Testis (tissue), 2 donors: ENCODE data around the gene ABHD16A.

Experiments used
- POLR2A ChIP-seq: fragments of 450-650 bp; IDR thresholded peaks from one replicate; pipeline ENCODE4 v1.6.1; 2017; ENCODE audit warnings: antibody characterized with exemption, mild to moderate bottlenecking, moderate library complexity
- TF ChIP-seq, protein P1 (sequence below), 3 experiments: fragments of 450-650 bp in 2 of 3; fragments of 200-600 bp in 1 of 3; sonication (generic) in 1 of 3; IDR thresholded peaks; one replicate each; pipeline ENCODE4 v1.5.1; 2016 to 2019; ENCODE audit warnings: antibody characterized with exemption in 3 of 3, mild to moderate bottlenecking in 2 of 3, moderate library complexity in 1 of 3

DNA sequence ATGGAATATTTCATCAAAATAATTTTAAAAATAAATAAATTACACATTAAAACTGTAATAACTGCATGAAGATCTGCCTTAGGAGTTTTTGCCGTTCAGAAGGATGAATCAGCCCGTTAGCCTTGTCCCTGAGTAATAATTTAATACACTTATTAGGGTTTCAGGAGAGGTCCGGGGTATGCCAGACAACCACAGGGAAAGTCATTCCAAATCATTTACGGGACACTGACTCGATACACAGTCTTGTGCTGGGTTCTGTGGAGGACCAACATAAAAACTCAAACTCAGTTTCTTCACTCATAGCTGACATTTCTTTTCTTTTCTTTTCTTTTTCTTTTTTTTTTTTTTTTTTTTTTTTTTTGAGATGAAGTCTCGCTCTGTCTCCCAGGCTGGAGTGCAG lies 2.8 kb upstream of the ABHD16A start:
- TF ChIP-seq, protein P1, sequence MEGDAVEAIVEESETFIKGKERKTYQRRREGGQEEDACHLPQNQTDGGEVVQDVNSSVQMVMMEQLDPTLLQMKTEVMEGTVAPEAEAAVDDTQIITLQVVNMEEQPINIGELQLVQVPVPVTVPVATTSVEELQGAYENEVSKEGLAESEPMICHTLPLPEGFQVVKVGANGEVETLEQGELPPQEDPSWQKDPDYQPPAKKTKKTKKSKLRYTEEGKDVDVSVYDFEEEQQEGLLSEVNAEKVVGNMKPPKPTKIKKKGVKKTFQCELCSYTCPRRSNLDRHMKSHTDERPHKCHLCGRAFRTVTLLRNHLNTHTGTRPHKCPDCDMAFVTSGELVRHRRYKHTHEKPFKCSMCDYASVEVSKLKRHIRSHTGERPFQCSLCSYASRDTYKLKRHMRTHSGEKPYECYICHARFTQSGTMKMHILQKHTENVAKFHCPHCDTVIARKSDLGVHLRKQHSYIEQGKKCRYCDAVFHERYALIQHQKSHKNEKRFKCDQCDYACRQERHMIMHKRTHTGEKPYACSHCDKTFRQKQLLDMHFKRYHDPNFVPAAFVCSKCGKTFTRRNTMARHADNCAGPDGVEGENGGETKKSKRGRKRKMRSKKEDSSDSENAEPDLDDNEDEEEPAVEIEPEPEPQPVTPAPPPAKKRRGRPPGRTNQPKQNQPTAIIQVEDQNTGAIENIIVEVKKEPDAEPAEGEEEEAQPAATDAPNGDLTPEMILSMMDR (IDR thresholded peaks at IDR 0.05) = no peak
- no peak for TF ChIP-seq POLR2A
